GM18502 (cell line): ENCODE data around the gene MCU.

ENCODE experiments used
- ATAC-seq: cut with Tn5 transposase; IDR thresholded peaks from one replicate; pipeline ENCODE4 v1.9.1; 2021; ENCODE audit warnings: mild to moderate bottlenecking; ENCODE audit not compliant: unreplicated experiment, poor library complexity

Gene MCU

DNA sequence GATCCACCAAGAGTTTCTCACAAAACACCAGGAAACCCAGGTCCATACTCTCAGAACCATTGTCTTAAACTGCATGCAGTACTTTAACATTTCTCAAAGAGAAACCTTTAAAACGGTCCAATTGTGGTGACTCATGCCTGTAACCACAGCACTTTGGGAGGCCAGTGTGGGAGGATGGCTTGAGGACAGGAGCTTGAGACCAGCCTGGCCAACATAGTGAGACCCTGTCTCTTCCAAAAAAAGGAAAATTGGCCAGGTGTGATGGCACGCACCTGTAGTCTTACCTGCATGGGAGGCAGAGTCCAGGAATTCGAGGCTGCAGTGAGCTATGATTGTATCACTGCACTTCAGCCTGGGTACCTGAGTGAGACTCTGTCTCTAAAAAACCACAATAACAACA, 104.1 kb downstream of the MCU start:
- ATAC-seq: no peak

DNA sequence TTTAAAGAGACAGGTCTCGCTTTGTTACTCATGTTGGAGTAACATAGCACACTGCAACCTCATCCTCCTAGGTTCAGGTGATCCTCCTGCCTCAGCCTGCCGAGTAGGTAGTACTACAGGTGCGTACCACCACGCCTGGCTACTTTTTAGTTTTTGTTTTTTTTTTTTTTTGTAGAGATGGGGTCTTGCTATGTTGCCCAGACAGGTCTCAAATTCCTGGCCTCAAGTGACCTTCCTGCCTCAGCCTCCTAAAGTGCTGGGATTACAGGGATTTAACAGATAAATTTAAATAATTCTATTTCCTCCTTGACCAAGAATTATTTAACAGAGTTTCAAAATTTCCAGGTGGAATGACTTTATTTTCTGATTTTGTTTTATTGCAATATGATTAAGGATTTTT, 104.6 kb downstream of the MCU start:
- ATAC-seq: no peak

GRCh38 chr10:72800000-72800740, 108.2 kb downstream of the MCU start:
- ATAC-seq: no peak

- ATAC-seq: no peak
Measured at GRCh38 chr10:72800741-72801092, 108.8 kb downstream of the MCU start.

- no peak for ATAC-seq
Measured at GRCh38 chr10:72801263-72801868, 109.4 kb downstream of the MCU start.

DNA sequence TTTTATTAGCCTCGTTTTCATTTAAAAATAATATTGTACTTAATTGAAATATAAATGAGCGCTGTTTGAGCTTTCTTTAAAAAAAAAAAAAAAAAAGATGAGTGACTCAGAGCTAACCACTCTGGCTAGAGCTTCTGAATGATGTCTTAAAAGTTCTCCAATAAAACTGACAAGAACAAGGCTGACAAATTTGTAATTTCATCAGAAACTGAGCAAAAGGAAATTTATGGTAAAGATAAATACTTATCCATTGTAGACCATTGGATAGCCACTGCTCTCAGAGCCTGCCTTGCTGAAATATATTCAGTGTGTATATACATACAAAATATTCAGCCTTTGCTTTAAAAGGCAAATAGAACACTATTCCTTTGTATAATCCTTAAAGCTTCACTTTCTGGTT, 110.4 kb downstream of the MCU start:
- ATAC-seq: no peak

DNA sequence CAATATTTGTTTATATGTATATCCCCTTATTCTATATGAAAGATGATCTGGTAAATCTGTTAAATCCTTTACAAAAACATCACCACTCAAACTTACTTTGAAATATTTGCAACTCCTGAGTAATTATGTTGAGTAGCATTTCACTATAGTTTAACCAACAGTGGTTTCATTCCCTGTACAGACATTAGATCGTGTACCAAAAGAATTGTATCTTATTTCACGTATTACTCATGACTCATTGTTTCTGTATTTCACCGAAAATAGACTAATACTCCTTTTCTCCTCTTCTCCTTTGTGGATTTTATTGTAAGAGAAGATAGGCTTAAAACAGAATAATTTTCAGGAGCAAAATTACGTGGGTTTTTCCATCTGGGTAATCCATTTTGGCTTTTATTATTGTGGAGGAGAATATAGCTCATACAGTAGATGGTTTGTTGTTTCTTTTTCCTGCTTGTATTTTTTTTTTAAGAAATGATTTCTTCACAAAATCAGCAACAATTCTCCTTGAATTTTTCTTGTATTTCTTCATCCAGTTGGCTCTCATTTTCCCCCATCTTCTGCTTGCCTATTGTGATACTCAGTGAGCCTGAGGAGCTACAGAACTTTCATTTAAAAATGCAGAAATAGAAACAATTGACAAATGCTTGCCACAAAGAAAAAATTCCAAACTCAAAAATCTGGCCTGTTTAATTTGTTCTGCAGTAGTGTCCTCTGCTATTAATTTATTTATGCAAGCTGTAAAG, 111.0 kb downstream of the MCU start:
- ATAC-seq: no peak

GRCh38 chr10:72808001-72808400, 116.1 kb downstream of the MCU start:
- no peak for ATAC-seq

- no peak for ATAC-seq
Measured at GRCh38 chr10:72809006-72809405, 117.1 kb downstream of the MCU start.

DNA sequence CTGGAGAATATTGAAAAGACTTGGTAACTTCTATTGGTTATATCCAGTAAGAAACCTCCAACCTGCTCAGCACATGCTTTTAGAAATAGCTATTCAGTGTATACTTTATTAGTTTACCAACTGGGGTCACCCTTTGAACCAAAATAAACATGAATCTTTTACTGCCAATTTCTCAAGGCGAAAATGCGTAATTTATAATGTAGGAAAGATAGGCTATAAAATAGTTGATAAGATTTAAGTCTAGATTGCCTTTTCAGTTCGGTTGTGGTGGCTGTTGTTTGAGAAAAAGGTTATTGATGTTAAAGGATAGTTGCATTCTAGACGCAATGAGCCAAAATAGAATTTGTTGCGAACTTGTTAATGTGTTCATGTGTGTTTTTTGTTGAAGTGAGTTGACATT, 119.0 kb downstream of the MCU start:
- no peak for ATAC-seq

- ATAC-seq: no peak
Measured at GRCh38 chr10:72812415-72812752, 120.4 kb downstream of the MCU start.

DNA sequence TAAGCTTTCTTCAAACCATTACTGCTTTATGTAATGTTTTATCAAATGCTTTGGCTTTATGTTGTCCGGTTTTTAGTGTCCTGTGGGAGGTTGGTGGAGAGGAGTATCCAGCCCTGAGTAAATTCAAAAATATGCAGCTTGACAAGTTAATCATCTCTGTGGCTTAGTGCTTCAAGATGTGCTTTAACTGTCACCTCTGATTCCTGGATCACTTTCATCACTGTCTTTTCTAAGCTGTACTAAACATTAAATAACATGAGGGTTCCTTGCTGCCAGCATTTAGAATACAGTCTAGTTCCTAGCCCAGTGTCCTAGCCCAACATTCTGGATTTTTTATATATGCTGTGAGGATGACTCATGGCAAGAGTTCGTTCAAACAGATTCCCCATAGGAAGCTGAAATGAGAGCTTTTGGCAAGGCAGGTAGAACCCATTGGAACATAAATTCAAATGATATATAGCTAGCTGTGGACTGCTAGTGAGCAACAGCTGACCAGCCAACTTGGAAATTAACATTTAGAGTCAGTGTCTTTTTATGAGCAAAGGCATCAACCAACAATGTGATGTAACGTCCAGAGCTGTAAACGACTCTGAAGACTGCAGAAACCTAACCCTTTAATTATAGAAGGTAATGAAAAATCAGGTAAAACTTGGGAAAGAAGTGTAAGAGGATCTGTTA, 120.9 kb downstream of the MCU start:
- no peak for ATAC-seq

DNA sequence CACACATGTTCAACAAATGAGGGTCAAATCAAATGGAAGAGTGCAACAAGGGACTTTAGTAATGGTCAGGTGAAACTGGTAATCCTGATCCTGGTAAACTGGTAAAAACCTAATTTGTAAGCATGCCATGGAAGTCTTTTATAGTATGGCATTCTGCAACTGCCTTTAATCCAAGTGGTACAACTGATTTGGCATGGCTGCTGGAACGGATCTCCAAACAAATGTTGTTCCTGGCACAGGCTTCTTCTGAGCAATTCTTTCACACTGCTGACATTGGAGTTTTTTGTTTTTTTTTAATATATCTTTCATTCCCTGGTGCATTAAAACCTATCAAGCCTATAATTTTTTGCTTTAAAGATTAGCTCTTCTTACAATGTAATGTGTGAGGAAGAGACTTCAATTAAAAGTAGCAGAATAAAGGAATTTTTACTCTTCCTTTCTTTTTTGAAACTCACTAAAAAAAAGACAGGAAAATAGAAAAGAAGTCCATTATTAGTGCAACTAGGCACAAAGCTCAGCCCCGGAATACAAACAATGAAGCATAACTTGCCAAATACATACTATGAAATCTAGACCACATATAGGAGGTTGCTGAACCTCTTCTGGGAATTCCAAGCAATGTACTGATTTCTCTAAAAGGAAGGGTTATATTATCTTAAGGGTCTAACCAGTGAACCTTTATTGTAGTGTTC, 122.3 kb downstream of the MCU start:
- no peak for ATAC-seq

- no peak for ATAC-seq
Measured at GRCh38 chr10:72816565-72816964, 124.6 kb downstream of the MCU start.

DNA sequence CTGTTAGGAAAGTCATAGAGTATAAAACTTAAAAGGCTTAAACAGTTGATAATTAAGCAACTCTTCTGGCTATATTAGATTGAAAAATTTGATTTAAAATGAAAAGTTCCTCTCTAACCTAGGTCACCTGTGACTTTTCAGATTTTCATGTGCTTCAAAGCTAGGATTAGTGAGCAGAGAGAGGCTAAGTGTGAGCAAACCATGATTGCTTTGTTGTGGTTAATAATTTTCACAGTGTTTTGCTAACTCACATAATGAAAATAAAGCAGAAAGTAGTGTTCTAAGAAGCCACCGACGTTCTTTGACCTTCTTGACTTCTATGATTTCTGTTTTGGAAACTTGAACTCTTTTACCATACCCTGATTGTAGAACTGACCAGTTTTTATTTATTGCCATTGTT, 126.1 kb downstream of the MCU start:
- ATAC-seq: no peak

DNA sequence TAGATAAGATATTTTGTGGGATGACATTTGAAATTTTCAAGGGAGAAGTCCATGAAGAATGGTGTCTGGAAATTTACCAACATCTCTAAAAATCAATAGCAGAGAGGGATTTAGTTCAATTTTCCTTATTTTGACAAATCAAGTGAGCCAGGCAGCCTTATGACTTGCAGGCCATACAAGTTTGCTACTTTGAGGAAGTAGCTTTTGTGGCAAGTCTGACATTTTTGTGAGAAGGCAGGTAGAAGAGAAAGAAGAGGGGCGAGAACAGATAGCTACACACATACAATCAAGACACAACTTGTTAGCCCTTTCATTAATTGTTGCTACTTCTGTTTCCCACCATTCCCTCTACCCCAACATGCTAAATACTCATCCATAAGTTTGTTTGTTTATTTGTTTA, 127.1 kb downstream of the MCU start:
- no peak for ATAC-seq

- no peak for ATAC-seq
Measured at GRCh38 chr10:72821606-72822005, 129.7 kb downstream of the MCU start.

DNA sequence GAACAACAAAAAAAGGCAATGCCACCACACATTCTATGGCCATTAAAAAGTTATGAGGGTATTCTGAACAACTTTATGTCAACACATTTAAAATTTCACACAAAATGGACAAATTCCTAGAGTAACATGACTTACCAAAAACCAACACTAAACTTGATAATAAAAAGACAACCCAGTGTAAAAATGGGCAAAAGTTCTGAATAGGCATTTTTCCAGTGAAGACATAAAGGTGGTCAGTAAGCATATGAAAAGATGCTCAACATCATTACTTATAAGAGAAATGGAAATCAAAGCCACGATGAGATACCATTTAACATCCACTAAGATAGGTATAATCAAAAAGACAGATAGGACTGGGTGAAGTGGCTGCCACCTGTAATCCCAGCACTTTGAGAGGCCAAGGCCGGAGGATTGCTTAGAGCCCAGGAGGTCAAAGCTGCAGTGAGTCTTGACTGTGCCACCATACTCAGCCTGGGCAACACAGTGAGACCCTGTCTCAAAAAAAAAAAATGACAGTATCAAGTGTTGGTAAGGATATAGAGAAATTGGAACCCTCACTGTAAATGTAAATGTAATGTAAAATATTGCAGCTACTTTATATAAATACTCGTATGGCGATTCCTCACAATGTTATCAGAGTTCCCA, 130.5 kb downstream of the MCU start:
- ATAC-seq: no peak

GRCh38 chr10:72825163-72825562, 133.2 kb downstream of the MCU start:
- no peak for ATAC-seq

GRCh38 chr10:72826346-72826745, 134.4 kb downstream of the MCU start:
- ATAC-seq: no peak
